Vagina (tissue), 2 donors: ENCODE results near the gene USP2. TPM values are rescaled to one million over a fixed set of nuclear protein-coding genes. Genes with fewer than 3 reads are reported as not detected.
A peak's percentile ranks its signal among the peaks of the same experiment; 100 is the strongest.

ENCODE experiments used
- DNase-seq, 2 donors: peaks; one replicate each; pipeline ENCODE4 v3.0.0-alpha.2; 2017; ENCODE audit errors: extremely low spot score in 2 of 2
- H3K27ac ChIP-seq: fragments of 200-600 bp; sonication (generic); one replicate; pipeline ENCODE4 v1.5.1; 2019
- H3K27me3 ChIP-seq: fragments of 200-600 bp; sonication (generic); one replicate; pipeline ENCODE4 v1.5.1; 2019
- H3K36me3 ChIP-seq, 2 donors: fragments of 200-600 bp; sonication (generic); one replicate each; pipeline ENCODE4 v1.5.1; 2017 to 2019
- H3K4me1 ChIP-seq: fragments of 200-600 bp; sonication (generic); one replicate; pipeline ENCODE4 v1.5.1; 2019
- H3K4me3 ChIP-seq, 2 donors: fragments of 200-600 bp; sonication (generic); 1 replicate in 1 of 2; 2 replicates in 1 of 2; pipeline ENCODE4 v1.5.1; 2016 to 2019
- H3K9me3 ChIP-seq: fragments of 200-600 bp; sonication (generic); one replicate; pipeline ENCODE4 v1.5.1; 2019
- POLR2A ChIP-seq, 2 donors: fragments of 450-650 bp; IDR thresholded peaks; one replicate each; pipeline ENCODE4 v1.6.1; 2017; ENCODE audit warnings: antibody characterized with exemption in 2 of 2, mild to moderate bottlenecking in 2 of 2, moderate library complexity in 2 of 2
- POLR2AphosphoS5 ChIP-seq, 2 donors: sonication (generic); formaldehyde crosslinking; IDR thresholded peaks; one replicate each; pipeline ENCODE4 v1.9.0; 2017; ENCODE audit warnings: antibody characterized with exemption in 2 of 2, mild to moderate bottlenecking in 2 of 2, low read depth in 1 of 2; ENCODE audit not compliant: insufficient read depth in 1 of 2
- intact Hi-C: fragments of 100-400 bp; cut with DNase I; formaldehyde crosslinking; loops from one replicate; pipeline ENCODE4 v1.15.1; 2023
- total RNA-seq: library from RNA; depleted of rRNA; stranded (reverse); fragments of >200 nt; gene quantifications from one replicate; pipeline ENCODE4 v1.2.3, GENCODE V29; 2016
- TF ChIP-seq, protein P1 (sequence below), 3 experiments: fragments of 450-650 bp in 2 of 3; fragments of 200-600 bp in 1 of 3; sonication (generic) in 1 of 3; IDR thresholded peaks; one replicate each; pipeline ENCODE4 v1.5.1; 2017 to 2019; ENCODE audit warnings: antibody characterized with exemption in 3 of 3, mild to moderate bottlenecking in 2 of 3, moderate library complexity in 2 of 3

USP2 gene
- total RNA-seq, 1 donor from 2014 or later = 2.5 TPM

DNA sequence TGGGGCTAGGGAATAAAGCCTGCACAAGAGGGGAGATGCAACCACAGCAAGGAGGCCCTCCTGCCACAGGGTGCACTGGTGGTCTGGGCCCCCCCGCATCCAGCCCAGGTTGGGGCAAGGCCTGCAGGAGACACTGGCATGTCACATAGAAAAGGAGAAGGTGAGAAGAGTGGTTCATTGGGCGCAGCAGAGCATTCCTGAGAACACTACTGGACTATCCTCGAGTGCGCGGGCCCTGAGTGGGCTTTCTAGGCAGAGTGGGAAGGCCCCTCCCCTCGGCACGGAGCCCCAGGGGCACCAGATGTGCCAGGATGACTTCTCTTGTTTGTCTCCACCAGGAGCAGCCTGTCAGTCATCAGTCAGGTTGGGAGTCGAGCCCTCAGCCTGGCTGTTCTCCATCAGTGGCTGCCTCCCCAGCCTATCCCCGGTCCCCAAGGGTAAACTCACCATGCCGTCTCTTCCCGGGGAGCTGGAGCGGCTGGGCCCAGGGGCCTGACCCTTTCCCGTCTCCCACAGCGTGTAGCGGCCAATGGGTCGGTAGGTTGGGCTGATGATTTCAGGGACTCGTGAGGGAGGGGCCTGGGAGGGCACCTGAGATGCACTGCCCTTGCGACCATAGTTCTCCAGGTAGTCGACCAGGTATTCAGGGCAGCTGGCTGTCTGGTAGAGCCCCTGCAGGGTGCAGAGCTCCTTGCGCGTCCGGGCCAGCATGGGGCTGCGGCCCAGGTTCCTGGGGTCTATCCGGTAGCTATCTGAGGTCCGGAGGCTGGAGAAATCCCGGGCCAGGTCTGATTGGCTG lies 9.0 kb downstream of the USP2 start:
- H3K4me3 ChIP-seq = no peak overlapping the region
- H3K27ac ChIP-seq = no peak overlapping the region
- DNase-seq = no peak
- no peaks in the 10 kb centered on the region for H3K9me3 ChIP-seq
- no peaks in the 10 kb centered on the region for H3K27me3 ChIP-seq
- H3K36me3 ChIP-seq = no peaks in the 10 kb centered on the region
- peaks cover 78% of the 10 kb centered on the region for H3K4me1 ChIP-seq
- intact Hi-C loops = no loop called here
- no peak for TF ChIP-seq POLR2A (IDR thresholded peaks at IDR 0.05)
- TF ChIP-seq, protein P1, sequence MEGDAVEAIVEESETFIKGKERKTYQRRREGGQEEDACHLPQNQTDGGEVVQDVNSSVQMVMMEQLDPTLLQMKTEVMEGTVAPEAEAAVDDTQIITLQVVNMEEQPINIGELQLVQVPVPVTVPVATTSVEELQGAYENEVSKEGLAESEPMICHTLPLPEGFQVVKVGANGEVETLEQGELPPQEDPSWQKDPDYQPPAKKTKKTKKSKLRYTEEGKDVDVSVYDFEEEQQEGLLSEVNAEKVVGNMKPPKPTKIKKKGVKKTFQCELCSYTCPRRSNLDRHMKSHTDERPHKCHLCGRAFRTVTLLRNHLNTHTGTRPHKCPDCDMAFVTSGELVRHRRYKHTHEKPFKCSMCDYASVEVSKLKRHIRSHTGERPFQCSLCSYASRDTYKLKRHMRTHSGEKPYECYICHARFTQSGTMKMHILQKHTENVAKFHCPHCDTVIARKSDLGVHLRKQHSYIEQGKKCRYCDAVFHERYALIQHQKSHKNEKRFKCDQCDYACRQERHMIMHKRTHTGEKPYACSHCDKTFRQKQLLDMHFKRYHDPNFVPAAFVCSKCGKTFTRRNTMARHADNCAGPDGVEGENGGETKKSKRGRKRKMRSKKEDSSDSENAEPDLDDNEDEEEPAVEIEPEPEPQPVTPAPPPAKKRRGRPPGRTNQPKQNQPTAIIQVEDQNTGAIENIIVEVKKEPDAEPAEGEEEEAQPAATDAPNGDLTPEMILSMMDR (IDR thresholded peaks at IDR 0.05) = no peak
- TF ChIP-seq POLR2AphosphoS5 (IDR thresholded peaks at IDR 0.05; ENCODE audit: insufficient read depth in 1 of 2, low read depth in 1 of 2) = no peak

DNA sequence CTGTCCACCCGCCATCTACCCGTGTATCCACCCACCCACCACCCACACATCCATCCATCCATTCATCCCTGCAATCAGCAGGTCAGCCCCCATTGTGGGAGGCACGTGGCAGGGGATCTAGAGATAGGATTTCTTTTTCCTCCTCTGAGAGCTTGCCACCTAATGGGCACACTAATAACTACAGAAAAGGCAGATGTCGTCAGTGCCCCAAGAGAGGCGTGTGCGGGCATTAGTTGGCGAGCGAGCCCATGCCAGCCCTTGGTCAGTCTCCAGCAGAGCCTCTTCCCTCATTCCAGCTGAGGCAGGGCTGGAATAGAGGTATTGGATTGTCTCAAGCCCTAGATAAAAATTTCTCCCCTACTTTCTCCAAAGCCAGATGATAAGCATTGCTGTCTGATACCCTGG lies 9.7 kb downstream of the USP2 start:
- no peaks in the 10 kb centered on the region for H3K27me3 ChIP-seq
- TF ChIP-seq POLR2A (IDR thresholded peaks at IDR 0.05) (no peak), POLR2AphosphoS5 (IDR thresholded peaks at IDR 0.05; ENCODE audit: insufficient read depth in 1 of 2, low read depth in 1 of 2) (peak in 1 of 2 donors; percentile 21)
- TF ChIP-seq, protein P1 (IDR thresholded peaks at IDR 0.05) = no peak
- intact Hi-C loops = no loop called here
- peak overlapping the region; percentile 42 for H3K27ac ChIP-seq
- H3K9me3 ChIP-seq = no peaks in the 10 kb centered on the region
- no peaks in the 10 kb centered on the region for H3K36me3 ChIP-seq
- no peak overlapping the region for H3K4me3 ChIP-seq
- DNase-seq = no peak
- peaks cover 84% of the 10 kb centered on the region for H3K4me1 ChIP-seq

DNA sequence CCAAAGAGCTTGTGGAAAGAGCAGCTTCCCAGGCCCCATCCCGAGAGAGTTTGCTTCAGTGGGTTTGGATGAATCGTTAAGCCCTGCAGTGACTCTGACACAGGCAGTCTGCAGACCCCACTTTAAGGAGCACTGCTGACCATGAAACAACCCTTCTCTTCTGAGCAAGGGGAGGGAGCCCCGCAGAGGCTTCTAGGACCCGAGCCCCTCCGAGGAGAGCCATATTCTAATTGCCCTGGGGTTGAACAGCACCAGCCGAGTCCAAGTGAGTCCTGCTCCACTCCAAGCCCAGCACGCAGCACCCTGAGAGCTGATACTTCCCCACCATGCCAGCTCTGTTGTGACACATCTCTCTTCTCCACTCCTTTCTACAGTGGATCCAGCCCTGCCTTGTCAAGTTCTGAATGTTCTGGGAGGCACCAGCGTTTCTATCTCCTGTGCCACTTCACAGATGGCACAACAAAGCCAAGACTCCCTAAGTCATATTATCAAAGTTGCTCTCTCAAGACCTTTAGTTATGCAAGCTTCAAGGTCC lies 10.4 kb downstream of the USP2 start:
- TF ChIP-seq, protein P1 (IDR thresholded peaks at IDR 0.05) = no peak
- no peak for TF ChIP-seq POLR2AphosphoS5 (IDR thresholded peaks at IDR 0.05; ENCODE audit: insufficient read depth in 1 of 2, low read depth in 1 of 2)
- TF ChIP-seq POLR2A (IDR thresholded peaks at IDR 0.05) = no peak
- intact Hi-C loops = no loop called here
- H3K27me3 ChIP-seq = no peaks in the 10 kb centered on the region
- no peak overlapping the region for H3K4me3 ChIP-seq
- no peaks in the 10 kb centered on the region for H3K36me3 ChIP-seq
- H3K9me3 ChIP-seq = no peaks in the 10 kb centered on the region
- H3K4me1 ChIP-seq = peaks cover 83% of the 10 kb centered on the region
- peak overlapping the region; percentile 42 for H3K27ac ChIP-seq
- no peak for DNase-seq

DNA sequence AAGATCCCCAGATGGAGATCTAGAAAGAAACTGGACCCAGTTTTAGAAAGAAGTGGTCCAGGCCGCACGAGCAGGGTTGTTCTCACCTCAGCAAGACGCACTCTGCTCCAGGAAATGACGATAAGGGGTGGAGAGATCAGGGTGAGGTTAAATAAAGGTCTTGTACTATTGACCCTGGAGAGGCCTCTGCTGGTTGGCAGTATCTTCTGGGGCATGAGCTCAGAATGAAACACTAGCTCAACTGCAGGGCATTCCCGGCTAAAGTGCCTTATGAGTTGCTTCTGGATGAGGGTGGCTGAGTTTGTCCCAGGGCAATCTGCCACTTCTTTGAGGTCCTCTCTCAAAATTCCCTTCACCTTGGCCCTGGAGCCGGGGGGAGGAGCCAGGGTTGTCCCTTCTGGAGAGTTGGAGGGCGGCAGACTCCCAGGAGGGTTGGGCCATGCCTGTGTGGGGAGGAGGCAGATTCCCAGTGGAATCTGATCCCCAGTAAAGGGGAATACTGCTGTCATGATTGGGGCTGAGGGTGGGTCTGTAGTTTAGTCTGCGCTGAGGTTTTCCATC lies 10.9 kb downstream of the USP2 start:
- DNase-seq = no peak
- Histone ChIP-seq H3K9me3 (no peaks in the 10 kb centered on the region), H3K27ac (peak overlapping the region; percentile 42), H3K4me1 (peaks cover 79% of the 10 kb centered on the region), H3K4me3 (no peak overlapping the region), H3K36me3 (no peaks in the 10 kb centered on the region), H3K27me3 (no peaks in the 10 kb centered on the region)
- intact Hi-C loops = no loop called here
- TF ChIP-seq POLR2AphosphoS5 (IDR thresholded peaks at IDR 0.05; ENCODE audit: insufficient read depth in 1 of 2, low read depth in 1 of 2) = peak in 1 of 2 donors; percentile 12
- no peak for TF ChIP-seq POLR2A (IDR thresholded peaks at IDR 0.05)
- TF ChIP-seq, protein P1 (IDR thresholded peaks at IDR 0.05) = no peak
